Vagina (tissue), 2 donors: ENCODE measurements around the gene DPF3. TPM values are rescaled to one million over a fixed set of nuclear protein-coding genes. Genes with fewer than 3 reads are reported as not detected.

Source experiments
- DNase-seq, 2 donors: peaks; one replicate each; pipeline ENCODE4 v3.0.0-alpha.2; 2017; ENCODE audit errors: extremely low spot score in 2 of 2
- H3K27ac ChIP-seq: fragments of 200-600 bp; sonication (generic); one replicate; pipeline ENCODE4 v1.5.1; 2019
- H3K27me3 ChIP-seq: fragments of 200-600 bp; sonication (generic); one replicate; pipeline ENCODE4 v1.5.1; 2019
- H3K36me3 ChIP-seq, 2 donors: fragments of 200-600 bp; sonication (generic); one replicate each; pipeline ENCODE4 v1.5.1; 2017 to 2019
- H3K4me1 ChIP-seq: fragments of 200-600 bp; sonication (generic); one replicate; pipeline ENCODE4 v1.5.1; 2019
- H3K4me3 ChIP-seq, 2 donors: fragments of 200-600 bp; sonication (generic); 1 replicate in 1 of 2; 2 replicates in 1 of 2; pipeline ENCODE4 v1.5.1; 2016 to 2019
- H3K9me3 ChIP-seq: fragments of 200-600 bp; sonication (generic); one replicate; pipeline ENCODE4 v1.5.1; 2019
- POLR2A ChIP-seq, 2 donors: fragments of 450-650 bp; IDR thresholded peaks; one replicate each; pipeline ENCODE4 v1.6.1; 2017; ENCODE audit warnings: antibody characterized with exemption in 2 of 2, mild to moderate bottlenecking in 2 of 2, moderate library complexity in 2 of 2
- POLR2AphosphoS5 ChIP-seq, 2 donors: sonication (generic); formaldehyde crosslinking; IDR thresholded peaks; one replicate each; pipeline ENCODE4 v1.9.0; 2017; ENCODE audit warnings: antibody characterized with exemption in 2 of 2, mild to moderate bottlenecking in 2 of 2, low read depth in 1 of 2; ENCODE audit not compliant: insufficient read depth in 1 of 2
- intact Hi-C: fragments of 100-400 bp; cut with DNase I; formaldehyde crosslinking; loops from one replicate; pipeline ENCODE4 v1.15.1; 2023
- total RNA-seq: library from RNA; depleted of rRNA; stranded (reverse); fragments of >200 nt; gene quantifications from one replicate; pipeline ENCODE4 v1.2.3, GENCODE V29; 2016
- TF ChIP-seq, protein P1 (sequence below), 3 experiments: fragments of 450-650 bp in 2 of 3; fragments of 200-600 bp in 1 of 3; sonication (generic) in 1 of 3; IDR thresholded peaks; one replicate each; pipeline ENCODE4 v1.5.1; 2017 to 2019; ENCODE audit warnings: antibody characterized with exemption in 3 of 3, mild to moderate bottlenecking in 2 of 3, moderate library complexity in 2 of 3

Gene DPF3
- total RNA-seq, 1 donor from 2014 or later, result not detected

DNA sequence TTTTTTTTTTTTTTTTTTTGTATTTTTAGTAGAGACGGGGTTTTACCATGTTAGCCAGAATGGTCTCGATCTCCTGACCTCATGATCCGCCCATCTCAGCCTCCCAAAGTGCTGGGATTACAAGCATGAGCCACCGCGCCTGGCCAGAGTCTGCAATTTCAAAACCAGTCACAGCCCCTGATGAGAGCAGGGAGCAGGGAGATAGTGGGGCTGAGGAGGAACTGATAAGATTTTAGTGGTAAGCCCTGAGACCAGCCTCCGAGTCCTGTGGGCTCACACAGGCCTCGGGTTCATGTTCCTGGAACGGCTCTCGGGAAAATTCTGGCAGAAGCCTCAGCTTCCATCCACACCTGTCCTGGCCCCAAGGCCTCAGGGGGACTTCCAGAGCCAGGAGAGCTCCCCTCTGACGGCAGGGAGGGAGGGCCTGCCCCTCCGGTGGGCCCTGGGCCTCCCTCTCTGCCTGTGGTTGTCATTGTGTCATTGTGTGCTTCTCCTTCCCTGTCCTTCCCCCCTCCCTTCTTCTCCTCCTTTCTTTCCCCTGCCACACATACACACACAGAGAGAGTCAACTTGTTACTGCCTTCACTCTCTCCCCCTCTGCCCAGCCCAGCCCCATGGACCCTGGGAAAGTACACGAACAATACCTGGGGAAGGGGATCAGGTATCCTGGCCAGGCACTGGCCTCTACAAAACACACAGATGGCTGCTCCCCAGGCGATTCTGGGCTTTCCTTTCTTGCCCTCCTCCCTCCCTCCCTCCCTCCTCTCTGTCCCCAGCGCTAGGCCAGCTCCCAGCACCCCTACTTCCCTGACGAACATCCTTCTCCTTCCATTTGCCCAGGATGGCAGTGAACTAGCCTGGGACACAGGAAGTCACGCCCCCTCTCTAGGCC lies 294.1 kb downstream of the DPF3 start:
- Histone ChIP-seq H3K27ac (no peak overlapping the region), H3K4me3 (no peak overlapping the region), H3K4me1 (no peaks in the 10 kb centered on the region), H3K9me3 (no peaks in the 10 kb centered on the region), H3K27me3 (no peaks in the 10 kb centered on the region), H3K36me3 (no peaks in the 10 kb centered on the region)
- TF ChIP-seq POLR2A (IDR thresholded peaks at IDR 0.05), result no peak
- TF ChIP-seq, protein P1, sequence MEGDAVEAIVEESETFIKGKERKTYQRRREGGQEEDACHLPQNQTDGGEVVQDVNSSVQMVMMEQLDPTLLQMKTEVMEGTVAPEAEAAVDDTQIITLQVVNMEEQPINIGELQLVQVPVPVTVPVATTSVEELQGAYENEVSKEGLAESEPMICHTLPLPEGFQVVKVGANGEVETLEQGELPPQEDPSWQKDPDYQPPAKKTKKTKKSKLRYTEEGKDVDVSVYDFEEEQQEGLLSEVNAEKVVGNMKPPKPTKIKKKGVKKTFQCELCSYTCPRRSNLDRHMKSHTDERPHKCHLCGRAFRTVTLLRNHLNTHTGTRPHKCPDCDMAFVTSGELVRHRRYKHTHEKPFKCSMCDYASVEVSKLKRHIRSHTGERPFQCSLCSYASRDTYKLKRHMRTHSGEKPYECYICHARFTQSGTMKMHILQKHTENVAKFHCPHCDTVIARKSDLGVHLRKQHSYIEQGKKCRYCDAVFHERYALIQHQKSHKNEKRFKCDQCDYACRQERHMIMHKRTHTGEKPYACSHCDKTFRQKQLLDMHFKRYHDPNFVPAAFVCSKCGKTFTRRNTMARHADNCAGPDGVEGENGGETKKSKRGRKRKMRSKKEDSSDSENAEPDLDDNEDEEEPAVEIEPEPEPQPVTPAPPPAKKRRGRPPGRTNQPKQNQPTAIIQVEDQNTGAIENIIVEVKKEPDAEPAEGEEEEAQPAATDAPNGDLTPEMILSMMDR (IDR thresholded peaks at IDR 0.05), result no peak
- no peak for TF ChIP-seq POLR2AphosphoS5 (IDR thresholded peaks at IDR 0.05; ENCODE audit: insufficient read depth in 1 of 2, low read depth in 1 of 2)
- DNase-seq, result no peak
- intact Hi-C loops, result no loop called here

DNA sequence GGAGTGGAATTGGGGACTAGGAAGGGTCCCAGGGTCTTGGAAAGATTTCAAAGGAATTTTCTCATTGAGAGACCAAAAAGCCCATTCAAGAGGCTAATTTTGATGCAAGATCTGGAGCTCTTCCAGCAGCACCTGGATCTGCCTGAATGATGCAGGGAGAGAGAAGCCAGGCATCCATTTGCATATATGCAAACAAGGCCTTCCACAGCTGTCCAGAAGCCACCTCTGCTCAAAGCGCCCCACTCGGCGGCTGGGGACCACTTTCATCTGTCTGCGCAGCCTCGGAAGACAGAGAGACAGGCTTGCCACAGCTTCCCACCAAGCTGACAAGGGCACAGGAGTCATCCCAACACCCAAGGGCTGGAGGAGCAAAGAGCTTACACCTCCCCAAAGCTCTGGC lies 295.6 kb downstream of the DPF3 start:
- H3K9me3 ChIP-seq, result no peaks in the 10 kb centered on the region
- no peak overlapping the region for H3K27ac ChIP-seq
- TF ChIP-seq POLR2AphosphoS5 (IDR thresholded peaks at IDR 0.05; ENCODE audit: insufficient read depth in 1 of 2, low read depth in 1 of 2) (no peak), POLR2A (IDR thresholded peaks at IDR 0.05) (no peak)
- TF ChIP-seq, protein P1 (IDR thresholded peaks at IDR 0.05), result no peak
- H3K36me3 ChIP-seq, result no peaks in the 10 kb centered on the region
- H3K4me1 ChIP-seq, result no peaks in the 10 kb centered on the region
- H3K4me3 ChIP-seq, result no peak overlapping the region
- no peak for DNase-seq
- intact Hi-C loops, result no loop called here
- H3K27me3 ChIP-seq, result no peaks in the 10 kb centered on the region

DNA sequence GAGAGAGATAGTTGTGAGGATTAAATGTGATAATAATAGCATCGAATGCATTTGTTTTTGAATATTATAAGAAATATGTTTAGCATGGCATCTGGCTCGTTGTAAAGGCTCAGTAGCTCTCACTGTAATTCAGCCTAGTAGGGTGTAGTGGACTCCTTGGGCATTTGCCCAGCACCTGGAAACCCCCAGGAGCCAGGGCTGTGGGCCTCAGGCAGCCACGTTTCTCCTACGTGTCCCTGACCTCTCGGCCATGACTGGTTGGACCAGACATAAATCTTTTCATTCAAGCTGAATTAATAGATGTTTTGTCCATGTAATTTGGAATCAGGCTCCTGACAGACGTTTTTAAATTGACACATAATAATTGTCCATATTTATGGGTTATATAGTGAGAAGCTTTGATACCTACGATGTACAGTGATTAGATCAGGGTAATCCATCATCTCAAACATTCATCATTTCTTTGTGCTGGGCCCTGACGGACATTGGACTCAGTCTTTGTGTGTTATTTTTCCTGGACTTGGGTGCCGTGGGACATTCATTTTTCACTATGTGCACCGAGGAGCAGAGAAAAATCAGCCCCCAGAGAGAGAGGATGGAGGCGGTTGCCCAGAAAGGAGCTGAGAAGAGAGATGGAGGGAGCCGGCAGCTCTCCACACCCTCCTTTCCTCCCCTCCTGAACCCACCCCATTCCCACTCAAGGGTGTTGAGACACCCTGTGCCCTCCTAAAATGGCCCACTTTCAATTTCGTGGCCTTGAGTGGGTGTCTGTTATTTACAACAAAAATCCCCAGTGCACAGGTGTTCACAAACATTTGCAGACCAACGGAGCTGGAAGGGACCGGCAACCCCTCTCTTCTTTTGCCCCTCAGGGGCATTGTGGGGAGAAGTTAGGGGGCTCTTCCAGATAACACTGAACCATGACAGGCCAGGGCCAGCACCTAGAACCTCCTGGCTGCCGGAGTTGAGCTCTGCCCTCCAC lies 296.4 kb downstream of the DPF3 start:
- no peaks in the 10 kb centered on the region for H3K9me3 ChIP-seq
- no peaks in the 10 kb centered on the region for H3K36me3 ChIP-seq
- H3K4me3 ChIP-seq, result no peak overlapping the region
- TF ChIP-seq POLR2AphosphoS5 (IDR thresholded peaks at IDR 0.05; ENCODE audit: insufficient read depth in 1 of 2, low read depth in 1 of 2) (no peak), POLR2A (IDR thresholded peaks at IDR 0.05) (no peak)
- TF ChIP-seq, protein P1 (IDR thresholded peaks at IDR 0.05), result no peak
- H3K27ac ChIP-seq, result no peak overlapping the region
- intact Hi-C loops, result no loop called here
- no peaks in the 10 kb centered on the region for H3K27me3 ChIP-seq
- no peak for DNase-seq
- no peaks in the 10 kb centered on the region for H3K4me1 ChIP-seq

DNA sequence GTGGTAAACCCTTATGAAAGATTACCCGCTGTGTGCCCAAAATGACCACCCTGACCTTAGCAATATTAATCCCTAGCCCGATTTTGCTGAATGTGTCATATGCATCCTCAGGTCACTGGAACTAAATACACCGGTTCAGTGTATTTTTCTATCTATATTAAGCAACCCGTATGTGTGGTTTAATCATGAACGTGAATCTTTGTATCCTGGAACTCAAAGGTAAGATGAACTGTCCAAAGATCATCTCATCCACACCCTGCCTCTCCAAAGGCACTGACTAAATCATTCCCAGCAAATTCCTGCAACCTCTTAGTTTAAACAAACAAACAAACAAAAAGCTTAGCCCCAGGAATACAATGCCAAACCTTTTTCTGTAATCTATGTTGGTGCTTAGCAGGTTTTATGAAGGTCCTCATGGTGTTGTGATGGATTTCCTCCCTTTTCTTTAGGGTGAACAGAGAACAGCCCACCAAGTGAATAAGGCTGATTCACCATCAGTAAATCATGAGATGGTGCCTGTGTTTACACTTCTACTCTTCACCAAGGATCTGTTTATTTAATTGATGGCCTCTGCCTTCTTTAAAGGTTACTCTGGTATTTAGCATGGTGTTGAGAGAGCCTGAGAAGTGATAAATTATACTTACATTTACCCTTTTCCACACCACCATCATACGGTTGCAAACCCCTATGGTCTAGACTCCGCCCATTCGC lies 298.6 kb downstream of the DPF3 start:
- no peak overlapping the region for H3K27ac ChIP-seq
- TF ChIP-seq POLR2A (IDR thresholded peaks at IDR 0.05) (no peak), POLR2AphosphoS5 (IDR thresholded peaks at IDR 0.05; ENCODE audit: insufficient read depth in 1 of 2, low read depth in 1 of 2) (no peak)
- TF ChIP-seq, protein P1 (IDR thresholded peaks at IDR 0.05), result no peak
- H3K4me3 ChIP-seq, result no peak overlapping the region

More for the DNA sequence above, 298.6 kb downstream of the DPF3 start:
- Histone ChIP-seq H3K27me3 (no peaks in the 10 kb centered on the region), H3K4me1 (no peaks in the 10 kb centered on the region), H3K9me3 (no peaks in the 10 kb centered on the region), H3K36me3 (no peaks in the 10 kb centered on the region)
- no peak for DNase-seq
- intact Hi-C loops, result no loop called here
